ENCODE measurements around the gene NELFA.

NELFA gene

DNA sequence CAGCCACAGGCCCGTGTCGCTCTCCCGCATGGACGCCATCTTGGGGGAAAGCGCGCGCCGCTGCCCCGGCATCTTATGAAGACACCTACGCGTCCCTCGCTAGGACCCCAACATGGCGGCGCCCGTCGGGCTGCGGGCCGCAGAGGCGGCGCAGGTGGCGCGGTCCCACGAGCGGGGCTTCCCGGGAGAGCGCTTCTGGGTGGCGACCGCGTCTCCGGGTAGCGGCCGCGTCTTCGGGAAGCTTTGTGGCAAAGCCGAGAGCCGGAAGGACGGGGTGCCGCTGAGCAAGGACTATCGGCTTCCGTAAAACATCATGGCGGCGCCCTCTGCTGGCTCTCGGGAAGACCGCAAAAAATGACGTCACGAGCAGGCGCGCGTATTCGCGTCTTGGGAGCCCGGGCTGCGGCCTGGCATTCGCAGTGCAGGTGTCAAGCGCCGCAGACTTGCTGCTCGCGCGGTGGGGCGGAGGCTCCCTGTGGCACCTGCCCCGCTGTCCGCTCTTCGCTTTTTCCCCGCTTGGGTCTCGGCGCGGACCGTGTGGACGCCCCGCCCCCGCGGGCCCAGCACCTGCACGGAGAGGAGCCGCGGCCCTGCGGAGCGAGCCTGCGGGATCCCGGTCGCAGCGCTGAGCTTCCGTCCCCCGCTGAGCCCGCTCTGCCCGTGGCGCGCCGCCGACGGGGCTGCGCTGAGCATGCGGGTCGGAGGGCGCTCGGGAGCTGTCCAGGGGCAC lies at the start of gene NELFA:
NELFA (minus strand) TSS at position 54 of the 730 bp plus-strand sequence; CDS start at position 39, 15 bp downstream.
- peak; percentile 98 for DNase-seq

GRCh38 chr4:2057382-2058065 lies 48.8 kb upstream of the NELFA start:
- DNase-seq, result no peak

- DNase-seq, result no peak
Observed at GRCh38 chr4:2054217-2054616, 45.4 kb upstream of the NELFA start.

- no peak for DNase-seq
Observed at GRCh38 chr4:2051086-2051485, 42.3 kb upstream of the NELFA start.

- no peak for DNase-seq
Observed at GRCh38 chr4:2049811-2050210, 41.0 kb upstream of the NELFA start.

DNA sequence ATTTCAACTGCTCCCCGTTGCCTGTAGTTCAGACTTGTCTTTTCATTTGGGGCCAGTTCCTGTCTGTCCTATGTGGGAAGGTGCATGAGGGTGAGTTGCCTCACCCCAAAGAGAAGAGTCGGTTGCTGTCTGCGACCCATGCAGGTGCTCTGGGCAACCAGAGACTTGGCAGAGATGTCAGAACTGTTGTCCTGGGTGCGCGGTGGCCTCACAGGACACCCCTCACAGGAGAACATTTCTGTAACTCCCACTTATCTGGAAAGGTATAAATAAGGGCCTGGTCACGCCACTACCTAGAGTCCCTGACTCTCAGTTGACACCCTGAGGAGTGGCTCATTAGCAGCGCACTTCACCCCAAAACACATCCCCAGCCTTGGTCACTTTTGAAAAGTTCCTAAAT lies 40.6 kb upstream of the NELFA start:
- DNase-seq, result no peak

DNA sequence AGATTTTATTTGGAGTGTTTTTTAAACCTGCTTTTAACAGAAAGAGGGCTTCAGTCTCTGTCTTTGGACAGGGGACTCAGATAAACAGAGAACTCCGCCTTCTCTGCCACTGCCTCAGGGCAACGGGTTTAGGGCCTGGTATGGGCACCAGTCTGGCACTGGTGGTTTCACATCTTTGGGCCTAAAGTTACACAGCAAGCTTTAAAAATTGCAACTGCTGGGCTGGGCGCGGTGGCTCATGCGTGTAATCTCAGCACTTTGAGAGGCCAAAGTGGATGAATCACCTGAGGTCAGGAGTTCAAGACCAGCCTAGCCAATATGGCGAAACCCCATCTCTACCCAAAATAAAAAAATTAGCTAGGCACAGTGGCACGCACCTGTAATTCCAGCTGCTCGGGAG lies 40.1 kb upstream of the NELFA start:
- DNase-seq, result no peak

GRCh38 chr4:2047781-2048581 lies 39.2 kb upstream of the NELFA start:
- peak; percentile 45 for DNase-seq

- DNase-seq, result peak; percentile 44
Observed at GRCh38 chr4:2047031-2047660, 38.4 kb upstream of the NELFA start.

- DNase-seq, result peak; percentile 54
Observed at GRCh38 chr4:2046031-2046961, 37.5 kb upstream of the NELFA start.

DNA sequence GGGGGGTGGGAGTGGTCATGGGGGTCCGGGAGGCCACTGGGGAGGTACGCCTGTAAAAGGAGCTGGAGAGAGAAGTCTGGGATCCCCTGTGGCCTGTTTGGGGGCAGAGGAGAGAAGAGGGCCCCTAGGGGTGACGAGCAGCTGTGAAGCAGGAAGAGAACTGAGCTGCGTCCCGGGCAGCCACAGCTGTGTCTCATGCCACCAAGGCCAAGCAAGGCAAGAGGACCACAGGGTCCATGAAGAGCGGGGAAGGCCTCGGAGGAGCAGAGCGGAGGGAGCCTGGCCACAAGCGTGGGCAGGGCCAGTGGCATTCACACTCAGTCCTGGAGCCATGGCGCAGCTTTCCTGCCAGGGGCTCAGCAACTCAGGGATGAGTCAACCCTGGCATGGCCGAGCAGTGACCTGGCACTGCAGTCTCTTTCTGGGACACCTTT lies 36.8 kb upstream of the NELFA start:
- peak; percentile 65 for DNase-seq

GRCh38 chr4:2044542-2045517 lies 36.1 kb upstream of the NELFA start:
- peak; percentile 55 for DNase-seq

DNA sequence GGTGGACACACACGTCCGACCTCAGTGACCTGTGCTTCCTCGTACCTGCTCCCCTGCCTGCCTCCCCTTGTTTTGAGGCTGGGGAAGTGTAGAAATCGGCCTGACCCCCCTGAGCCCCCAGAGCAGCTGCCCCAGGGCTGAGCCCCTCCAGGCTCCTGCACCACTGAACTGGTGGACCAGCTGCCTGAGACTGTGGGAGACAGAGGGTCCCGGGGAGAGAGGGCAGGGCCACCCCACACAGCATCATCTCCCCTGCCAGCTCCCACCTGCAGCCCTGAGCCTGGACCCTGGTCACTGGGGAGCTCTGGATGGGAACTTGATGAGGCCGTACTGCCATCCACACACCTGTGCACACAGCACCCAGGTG lies 35.3 kb upstream of the NELFA start:
- DNase-seq, result peak; percentile 52

DNA sequence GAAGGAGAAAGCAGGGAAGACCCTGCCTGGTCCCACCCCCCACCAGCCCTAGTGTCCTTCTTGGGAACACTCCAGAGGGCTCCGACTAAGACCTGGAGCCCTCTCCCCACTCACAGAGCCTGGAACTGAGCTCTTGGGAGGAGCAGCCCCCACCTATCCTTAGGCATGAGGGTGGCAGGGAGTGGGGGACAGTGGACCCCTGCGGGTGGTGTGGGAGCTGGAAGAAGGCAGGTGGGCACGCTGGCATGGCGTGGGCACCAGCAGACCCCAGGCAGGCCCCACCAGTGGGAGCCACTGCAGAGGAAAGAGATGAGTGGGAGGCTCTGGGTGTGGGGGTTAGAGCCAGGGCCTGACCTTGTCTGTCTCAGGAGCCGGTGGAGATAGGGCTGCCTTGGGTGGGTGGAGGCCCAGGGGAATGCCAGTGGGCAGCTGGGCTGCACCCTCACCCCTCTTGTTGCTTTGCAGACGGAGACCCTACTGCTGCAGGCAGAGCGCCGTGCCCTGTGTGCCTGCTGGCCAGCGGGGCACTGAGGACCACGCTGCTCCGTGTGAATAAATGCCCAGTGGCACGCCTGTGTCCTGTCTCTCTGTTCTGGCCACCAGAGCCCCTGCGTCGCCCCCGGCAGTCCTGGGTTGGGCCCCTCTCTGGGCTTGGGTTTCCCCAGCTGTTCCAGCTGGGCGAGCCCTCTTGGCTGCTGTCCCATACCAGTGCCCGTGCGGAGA lies 34.8 kb upstream of the NELFA start:
- peak; percentile 56 for DNase-seq

DNA sequence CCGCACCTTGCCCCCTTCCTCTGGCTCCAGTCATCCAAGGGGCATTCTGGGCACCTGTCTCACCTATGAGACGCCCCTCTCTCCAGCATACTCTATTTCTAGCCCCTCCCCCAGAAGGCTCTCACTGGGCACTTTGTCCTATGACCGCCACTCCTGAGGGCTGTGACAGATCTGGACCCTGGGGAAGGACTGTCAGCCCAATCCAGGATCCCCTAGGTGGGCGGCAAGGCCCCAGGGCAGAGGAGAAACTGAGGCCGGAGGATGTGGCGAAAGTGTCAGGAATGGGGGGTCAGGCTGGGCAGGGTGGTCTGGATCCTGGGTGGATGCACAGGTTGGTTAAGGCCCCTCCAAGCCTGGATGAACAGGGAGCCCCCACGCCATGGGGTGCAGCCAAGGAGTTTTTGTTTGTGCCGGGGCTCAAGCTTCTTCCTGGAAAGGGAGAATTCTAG lies 34.2 kb upstream of the NELFA start:
- DNase-seq, result peak; percentile 58

DNA sequence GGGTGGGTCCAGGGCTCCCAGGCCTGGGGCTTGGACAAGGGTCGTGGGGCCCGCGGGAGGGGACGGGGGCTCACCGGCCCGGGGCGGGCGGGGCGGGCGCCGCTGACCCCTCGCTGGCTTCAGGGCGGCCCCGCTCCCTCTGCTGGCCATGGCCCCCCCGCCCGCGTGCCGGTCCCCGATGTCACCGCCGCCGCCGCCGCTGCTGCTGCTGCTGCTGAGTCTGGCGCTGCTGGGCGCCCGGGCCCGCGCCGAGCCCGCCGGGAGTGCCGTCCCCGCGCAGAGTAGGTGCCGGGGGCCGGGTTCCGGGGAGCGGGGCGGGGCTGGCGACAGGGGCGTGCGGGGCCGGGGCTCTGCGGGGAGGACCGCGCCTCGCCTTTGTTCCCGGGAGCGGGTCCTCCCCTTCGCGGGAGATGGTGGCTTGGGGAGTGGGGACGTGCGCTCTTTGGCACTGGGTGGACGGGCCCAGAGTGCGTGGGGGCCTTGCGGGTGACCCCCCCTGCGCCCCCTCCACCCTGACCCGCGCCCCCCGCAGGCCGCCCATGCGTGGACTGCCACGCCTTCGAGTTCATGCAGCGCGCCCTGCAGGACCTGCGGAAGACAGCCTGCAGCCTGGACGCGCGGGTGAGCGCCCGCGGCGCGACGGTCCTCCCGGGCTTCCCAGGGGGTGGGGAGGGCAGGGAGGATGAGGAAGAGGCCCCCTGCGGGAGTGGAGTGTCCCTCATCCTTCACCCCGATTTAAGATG lies 33.6 kb upstream of the NELFA start:
- DNase-seq, result no peak

- DNase-seq, result peak; percentile 94
Observed at GRCh38 chr4:2041239-2042130, 32.7 kb upstream of the NELFA start.
